GM06990 (cell line): ENCODE measurements around the gene PTPN4.

Source experiments
- DNase-seq: peaks from one replicate; pipeline ENCODE4 v3.0.0-alpha.2; 2011; ENCODE audit not compliant: insufficient read length; ENCODE audit errors: extremely low read depth
- H3K27me3 ChIP-seq: replicated peaks from 2 replicates; pipeline ENCODE4 v1.6.0; 2011; ENCODE audit warnings: low read length; ENCODE audit not compliant: control insufficient read depth, insufficient read depth
- H3K36me3 ChIP-seq: 2 replicates; pipeline ENCODE4 v1.5.1; 2011; ENCODE audit warnings: low read length; ENCODE audit not compliant: control insufficient read depth, insufficient read depth
- H3K4me3 ChIP-seq: replicated peaks from 2 replicates; pipeline ENCODE4 v1.5.1; 2011; ENCODE audit warnings: low read depth, mild to moderate bottlenecking, control low read depth, low read length
- TF ChIP-seq, protein P1 (sequence below): IDR thresholded peaks from 2 replicates; pipeline ENCODE4 v1.5.1; 2011; ENCODE audit warnings: low read length, control low read depth, mild to moderate bottlenecking, inconsistent platforms; ENCODE audit not compliant: insufficient read depth, poor library complexity, severe bottlenecking

Gene PTPN4

DNA sequence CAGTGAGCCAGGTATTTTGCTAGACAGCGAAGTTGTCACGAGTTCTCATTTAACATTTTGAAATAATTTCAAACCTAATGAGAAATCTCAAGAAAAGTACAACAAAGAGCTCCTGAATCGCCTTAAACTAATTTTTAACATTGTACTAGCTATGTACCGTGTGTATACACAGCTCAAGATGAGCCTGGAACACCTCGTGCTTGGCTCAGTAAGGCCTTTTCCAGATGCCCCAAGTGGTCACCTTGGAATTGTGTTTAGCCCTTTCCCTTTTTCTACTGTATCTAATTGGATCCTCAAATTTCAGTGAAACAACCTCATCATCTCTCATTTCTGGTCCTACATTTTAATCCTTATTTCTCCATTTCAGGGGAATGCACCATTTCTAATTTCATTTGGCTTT lies 7.2 kb downstream of the PTPN4 start:
- Histone ChIP-seq H3K36me3 (no peaks in the 10 kb centered on the region), H3K4me3 (no peak overlapping the region), H3K27me3 (no peaks in the 10 kb centered on the region)
- TF ChIP-seq, protein P1, sequence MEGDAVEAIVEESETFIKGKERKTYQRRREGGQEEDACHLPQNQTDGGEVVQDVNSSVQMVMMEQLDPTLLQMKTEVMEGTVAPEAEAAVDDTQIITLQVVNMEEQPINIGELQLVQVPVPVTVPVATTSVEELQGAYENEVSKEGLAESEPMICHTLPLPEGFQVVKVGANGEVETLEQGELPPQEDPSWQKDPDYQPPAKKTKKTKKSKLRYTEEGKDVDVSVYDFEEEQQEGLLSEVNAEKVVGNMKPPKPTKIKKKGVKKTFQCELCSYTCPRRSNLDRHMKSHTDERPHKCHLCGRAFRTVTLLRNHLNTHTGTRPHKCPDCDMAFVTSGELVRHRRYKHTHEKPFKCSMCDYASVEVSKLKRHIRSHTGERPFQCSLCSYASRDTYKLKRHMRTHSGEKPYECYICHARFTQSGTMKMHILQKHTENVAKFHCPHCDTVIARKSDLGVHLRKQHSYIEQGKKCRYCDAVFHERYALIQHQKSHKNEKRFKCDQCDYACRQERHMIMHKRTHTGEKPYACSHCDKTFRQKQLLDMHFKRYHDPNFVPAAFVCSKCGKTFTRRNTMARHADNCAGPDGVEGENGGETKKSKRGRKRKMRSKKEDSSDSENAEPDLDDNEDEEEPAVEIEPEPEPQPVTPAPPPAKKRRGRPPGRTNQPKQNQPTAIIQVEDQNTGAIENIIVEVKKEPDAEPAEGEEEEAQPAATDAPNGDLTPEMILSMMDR, result no peak
- no peak for DNase-seq

- no peak for DNase-seq
- TF ChIP-seq, protein P1, result no peak
- Histone ChIP-seq H3K36me3 (no peaks in the 10 kb centered on the region), H3K4me3 (no peak overlapping the region), H3K27me3 (no peaks in the 10 kb centered on the region)
These were observed 9.0 kb downstream of the PTPN4 start for GRCh38 chr2:119768742-119769141.

- Histone ChIP-seq H3K36me3 (no peaks in the 10 kb centered on the region), H3K4me3 (no peak overlapping the region), H3K27me3 (no peaks in the 10 kb centered on the region)
- TF ChIP-seq, protein P1, result no peak
- no peak for DNase-seq
These were observed 9.9 kb downstream of the PTPN4 start for GRCh38 chr2:119769645-119770044.

GRCh38 chr2:119771331-119771730 lies 11.6 kb downstream of the PTPN4 start:
- no peak for DNase-seq
- TF ChIP-seq, protein P1, result no peak
- H3K4me3 ChIP-seq, result no peak overlapping the region
- no peaks in the 10 kb centered on the region for H3K36me3 ChIP-seq
- no peaks in the 10 kb centered on the region for H3K27me3 ChIP-seq

- TF ChIP-seq, protein P1, result no peak
- DNase-seq, result no peak
- no peak overlapping the region for H3K4me3 ChIP-seq
- H3K36me3 ChIP-seq, result no peaks in the 10 kb centered on the region
- H3K27me3 ChIP-seq, result no peaks in the 10 kb centered on the region
These were observed 12.4 kb downstream of the PTPN4 start for GRCh38 chr2:119772128-119772527.

- H3K27me3 ChIP-seq, result no peaks in the 10 kb centered on the region
- TF ChIP-seq, protein P1, result no peak
- H3K36me3 ChIP-seq, result no peaks in the 10 kb centered on the region
- no peak overlapping the region for H3K4me3 ChIP-seq
- DNase-seq, result no peak
These were observed 13.0 kb downstream of the PTPN4 start for GRCh38 chr2:119772767-119773166.
